H1 (cell line): ENCODE data around the gene ZNF687. TPM values are rescaled to one million over a fixed set of nuclear protein-coding genes. Genes with fewer than 3 reads are reported as not detected.

Experiments used
- CTCF ChIA-PET: fragments of 300-600 bp; sonication (Branson Sonifier 250); formaldehyde crosslinking; loops from one replicate; lab custom pipeline; 2021; ENCODE audit not compliant: partially characterized antibody; lab: Charles Lee
- POLR2A ChIA-PET: fragments of 300-600 bp; sonication (Branson Sonifier 250); formaldehyde crosslinking; loops from one replicate; lab custom pipeline; 2021; ENCODE audit warnings: inconsistent platforms; ENCODE audit not compliant: partially characterized antibody; lab: Charles Lee
- DNase-seq, 2 experiments: peaks; one replicate each; pipeline versions ENCODE4 v3.0.0 to v3.0.0-alpha.2; 2010 to 2022; ENCODE audit warnings: low spot score in 2 of 2, low read depth in 1 of 2, mixed read lengths in 1 of 2
- FAIRE-seq: peaks from 2 replicates; lab custom pipeline; 2011; peaks lifted over from hg19 to GRCh38; lab: Jason Lieb, UNC
- H2AFZ ChIP-seq: 2 replicates; pipeline ENCODE4 v1.8.1; 2012; ENCODE audit warnings: low read length, inconsistent platforms
- H2AK5ac ChIP-seq: 2 replicates; pipeline ENCODE4 v1.6.1; 2013; ENCODE audit warnings: low read depth, low read length
- H2BK120ac ChIP-seq: replicated peaks from 2 replicates; pipeline ENCODE3; 2013; ENCODE audit warnings: low read depth, low read length, inconsistent platforms
- H2BK12ac ChIP-seq: 2 replicates; pipeline ENCODE4 v1.6.1; 2013; ENCODE audit warnings: low read depth, low read length
- H2BK15ac ChIP-seq: 2 replicates; pipeline ENCODE4 v1.6.1; 2013; ENCODE audit warnings: low read length
- H2BK20ac ChIP-seq: 2 replicates; pipeline ENCODE4 v1.6.1; 2013; ENCODE audit warnings: low read length
- H2BK5ac ChIP-seq: 2 replicates; pipeline ENCODE4 v1.6.1; 2013; ENCODE audit warnings: low read depth, low read length
- H3K14ac ChIP-seq: 2 replicates; pipeline ENCODE4 v1.6.1; 2013; ENCODE audit warnings: inconsistent platforms; ENCODE audit not compliant: insufficient read length
- H3K18ac ChIP-seq: 2 replicates; pipeline ENCODE4 v1.6.1; 2013; ENCODE audit warnings: low read length; ENCODE audit errors: extremely low read depth
- H3K23ac ChIP-seq: 2 replicates; pipeline ENCODE4 v1.6.1; 2013; ENCODE audit warnings: inconsistent platforms; ENCODE audit not compliant: insufficient read length
- H3K23me2 ChIP-seq: 2 replicates; pipeline ENCODE4 v1.6.1; 2013; ENCODE audit warnings: low read depth, low read length
- H3K27ac ChIP-seq: 2 replicates; pipeline ENCODE4 v1.6.1; 2011; ENCODE audit warnings: low read depth, low read length, inconsistent platforms
- H3K27me3 ChIP-seq, 4 experiments: replicated peaks in 1 of 4; 1 replicate in 1 of 4; 2 replicates in 3 of 4; pipeline versions ENCODE4 v1.6.1 to v1.8.1; 2011 to 2013; ENCODE audit warnings: low read length in 3 of 4, mild to moderate bottlenecking in 3 of 4, inconsistent platforms in 2 of 4, mixed read lengths in 2 of 4, moderate library complexity in 1 of 4; ENCODE audit not compliant: control insufficient read depth in 3 of 4, insufficient read depth in 3 of 4; ENCODE audit errors: extremely low read depth in 1 of 4
- H3K36me3 ChIP-seq, 4 experiments: 2 replicates each; pipeline versions ENCODE4 v1.6.1 to v1.8.1; 2011 to 2013; ENCODE audit warnings: mild to moderate bottlenecking in 4 of 4, low read length in 3 of 4, moderate library complexity in 2 of 4, control low read depth in 1 of 4, inconsistent platforms in 1 of 4; ENCODE audit not compliant: insufficient read depth in 4 of 4, control insufficient read depth in 2 of 4
- H3K4ac ChIP-seq: replicated peaks from 2 replicates; pipeline ENCODE3; 2013; ENCODE audit warnings: low read length, low read depth, mixed read lengths, inconsistent platforms; ENCODE audit not compliant: insufficient read length
- H3K4me1 ChIP-seq, 4 experiments: replicated peaks in 1 of 4; 1 replicate in 1 of 4; 2 replicates in 3 of 4; pipeline versions ENCODE4 v1.6.1 to v1.8.1; 2011 to 2013; ENCODE audit warnings: low read length in 3 of 4, inconsistent platforms in 2 of 4, mixed read lengths in 1 of 4; ENCODE audit not compliant: insufficient read depth in 4 of 4, control insufficient read depth in 3 of 4
- H3K4me2 ChIP-seq, 2 experiments: 2 replicates each; pipeline versions ENCODE4 v1.6.1 to v1.8.1; 2011 to 2013; ENCODE audit warnings: low read depth in 2 of 2, low read length in 2 of 2, control low read depth in 1 of 2, inconsistent platforms in 1 of 2, mild to moderate bottlenecking in 1 of 2; ENCODE audit not compliant: insufficient read depth in 1 of 2
- H3K4me3 ChIP-seq, 4 experiments: fragments of 200-600, 300-600 bp in 1 of 4; sonication (generic), shearing (Covaris generic), sonication (Bioruptor Twin) in 1 of 4; 2 replicates each; pipeline versions ENCODE4 v1.5.1 to v1.8.1; 2011 to 2016; ENCODE audit warnings: low read length in 4 of 4, low read depth in 3 of 4, control low read depth in 2 of 4, inconsistent platforms in 2 of 4, mild to moderate bottlenecking in 2 of 4, mixed read lengths in 1 of 4, moderate library complexity in 1 of 4; ENCODE audit not compliant: insufficient read depth in 2 of 4; ENCODE audit errors: extremely low read depth in 1 of 4
- H3K56ac ChIP-seq: replicated peaks from 2 replicates; pipeline ENCODE3; 2013; ENCODE audit warnings: low read depth, mild to moderate bottlenecking, mixed read lengths, low read length, inconsistent platforms; ENCODE audit not compliant: insufficient read length
- H3K79me1 ChIP-seq: 2 replicates; pipeline ENCODE4 v1.6.1; 2013; ENCODE audit warnings: low read depth, low read length, control low read depth
- H3K79me2 ChIP-seq, 2 experiments: 2 replicates each; pipeline versions ENCODE4 v1.6.1 to v1.8.1; 2012 to 2013; ENCODE audit warnings: low read length in 2 of 2, mild to moderate bottlenecking in 2 of 2, inconsistent platforms in 1 of 2; ENCODE audit not compliant: insufficient read depth in 2 of 2, control insufficient read depth in 1 of 2
- H3K9ac ChIP-seq, 4 experiments: replicated peaks in 1 of 4; 1 replicate in 1 of 4; 2 replicates in 3 of 4; pipeline versions ENCODE4 v1.6.1 to v1.8.1; 2011 to 2013; ENCODE audit warnings: low read depth in 3 of 4, low read length in 3 of 4, control low read depth in 2 of 4, mild to moderate bottlenecking in 2 of 4, moderate library complexity in 2 of 4, inconsistent platforms in 1 of 4; ENCODE audit errors: extremely low read depth in 1 of 4
- H3K9me3 ChIP-seq, 2 experiments: 2 replicates each; pipeline versions ENCODE4 v1.6.1 to v1.8.1; 2012 to 2013; ENCODE audit warnings: mild to moderate bottlenecking in 2 of 2, moderate library complexity in 2 of 2, control low read depth in 1 of 2, inconsistent platforms in 1 of 2, low read depth in 1 of 2, low read length in 1 of 2, mixed read lengths in 1 of 2; ENCODE audit not compliant: insufficient read depth in 2 of 2
- H4K20me1 ChIP-seq, 2 experiments: replicated peaks in 1 of 2; 2 replicates each; pipeline versions ENCODE3 to v1.8.1; 2011 to 2013; ENCODE audit warnings: inconsistent platforms in 2 of 2, low read length in 2 of 2, mild to moderate bottlenecking in 1 of 2; ENCODE audit not compliant: insufficient read depth in 2 of 2, control insufficient read depth in 1 of 2
- H4K5ac ChIP-seq: 2 replicates; pipeline ENCODE4 v1.6.1; 2013; ENCODE audit warnings: low read length, low read depth, mixed read lengths, inconsistent platforms; ENCODE audit not compliant: insufficient read length
- H4K8ac ChIP-seq: 2 replicates; pipeline ENCODE4 v1.8.0; 2013; ENCODE audit warnings: mild to moderate bottlenecking, moderate library complexity, low read length, inconsistent platforms; ENCODE audit not compliant: insufficient read depth; ENCODE audit errors: extremely low read depth
- H4K91ac ChIP-seq: replicated peaks from 2 replicates; pipeline ENCODE3; 2013; ENCODE audit warnings: low read length, mixed read lengths, inconsistent platforms; ENCODE audit not compliant: insufficient read length
- TCF12 ChIP-seq: IDR thresholded peaks from 2 replicates; pipeline ENCODE4 v1.6.1; 2011; ENCODE audit warnings: low read depth, mild to moderate bottlenecking, low read length
- TEAD4 ChIP-seq: IDR thresholded peaks from 2 replicates; pipeline ENCODE4 v1.6.1; 2012; ENCODE audit warnings: low read depth, low read length, inconsistent platforms, mixed read lengths
- WGBS, 2 experiments: shearing (Covaris generic) in 1 of 2; methylation state at CpG; one replicate each; pipeline versions ENCODE4 v1.1.6 to v1.1.7; 2013 to 2015; ENCODE audit warnings: low lambda C conversion rate in 2 of 2, mixed read lengths in 2 of 2, inconsistent platforms in 1 of 2, low coverage in 1 of 2, missing lambda C conversion rate in 1 of 2; ENCODE audit not compliant: insufficient replicate concordance in 2 of 2, insufficient coverage in 1 of 2, insufficient read length in 1 of 2; ENCODE audit errors: extremely low coverage in 1 of 2, missing lambda C conversion rate in 1 of 2; 5-methylcytosine and 5-hydroxymethylcytosine counted together
- polyA plus RNA-seq, 7 experiments: library from polyadenylated mRNA; depleted of rRNA in 3 of 7; stranded (reverse) in 5 of 7; unstranded in 2 of 7; fragments of >200 nt in 5 of 7; fragments of 200-250 nt in 2 of 7; gene quantifications; 1 replicate in 5 of 7; 2 replicates in 1 of 7; 4 replicates in 1 of 7; pipeline versions ENCODE4 v1.2.1 to v1.2.3, GENCODE V29; 2011 to 2013; ENCODE audit warnings: missing spikeins in 2 of 7, mixed read lengths in 2 of 7
- total RNA-seq: library from RNA; stranded (reverse); fragmentation: NEBNext Ultra II Directional; extraction: Animal tissue kit (Norgen Biotek cat#: 25700); gene quantifications from 2 replicates; pipeline ENCODE4 v1.2.1, GENCODE V29; 2021

Gene ZNF687
- total and polyA plus RNA-seq, 2 of the 8 experiments (the other 6 are each of a cell fraction or from before 2014, with no cell fraction given): 45.9 to 69.9 TPM

GRCh38 chr1:151273924-151274466 lies 8.1 kb upstream of the ZNF687 start:
- FAIRE-seq: no peak
- WGBS, 2 experiments: 98% methylated on average over 3 of the region's 3 CpGs; no CpG with 5 or more reads in 1 of the 2 experiments

More at GRCh38 chr1:151273924-151274466, 8.1 kb upstream of the ZNF687 start:
- Histone ChIP-seq H3K56ac (no peak overlapping the region), H2BK5ac (no peak overlapping the region), H4K8ac (no peak overlapping the region), H3K4me2 (no peak overlapping the region), H3K4ac (no peak overlapping the region), H2BK15ac (no peak overlapping the region), H3K23ac (no peak overlapping the region), H4K91ac (no peak overlapping the region), H3K79me2 (no peaks in the 10 kb centered on the region), H2BK20ac (no peak overlapping the region), H2AK5ac (no peak overlapping the region), H3K4me1 (no peaks in the 10 kb centered on the region), H4K20me1 (peaks cover 0 to 2% of the 10 kb centered on the region in 2 experiments), H3K79me1 (no peaks in the 10 kb centered on the region), H3K14ac (no peak overlapping the region), H3K27me3 (no peaks in the 10 kb centered on the region), H3K36me3 (0 out of 8 replicates have a peak, but pooled peaks cover 0 to 6% (median 0%) of the 10 kb centered on the region in 4 experiments), H3K23me2 (no peaks in the 10 kb centered on the region), H2AFZ (no peak overlapping the region), H3K9me3 (no peaks in the 10 kb centered on the region), H3K4me3 (no peak overlapping the region), H3K27ac (no peak overlapping the region), H2BK12ac (no peak overlapping the region), H3K9ac (no peak overlapping the region), H4K5ac (no peak overlapping the region), H3K18ac (no peak overlapping the region), H2BK120ac (no peak overlapping the region)
- POLR2A ChIA-PET: interaction anchor here (1.0 to 8.0 kb wide), 2 partner anchors 6 to 108 kb away, joined by 4 to 46 read pairs; partner anchors contain the start of genes LYSMD1, SCNM1 and ZNF687
- peak; percentile 44; the same call in 1 of the 2 replicates for TF ChIP-seq TEAD4
- no peak for TF ChIP-seq TCF12
- CTCF ChIA-PET: interaction anchor here (0.7 to 1.6 kb wide), 2 partner anchors 13 to 18 kb away, joined by 3 to 5 read pairs; no protein-coding TSS in a partner anchor
- DNase-seq: no peak
